ENCODE data around the gene PITPNC1.

PITPNC1 gene

DNA sequence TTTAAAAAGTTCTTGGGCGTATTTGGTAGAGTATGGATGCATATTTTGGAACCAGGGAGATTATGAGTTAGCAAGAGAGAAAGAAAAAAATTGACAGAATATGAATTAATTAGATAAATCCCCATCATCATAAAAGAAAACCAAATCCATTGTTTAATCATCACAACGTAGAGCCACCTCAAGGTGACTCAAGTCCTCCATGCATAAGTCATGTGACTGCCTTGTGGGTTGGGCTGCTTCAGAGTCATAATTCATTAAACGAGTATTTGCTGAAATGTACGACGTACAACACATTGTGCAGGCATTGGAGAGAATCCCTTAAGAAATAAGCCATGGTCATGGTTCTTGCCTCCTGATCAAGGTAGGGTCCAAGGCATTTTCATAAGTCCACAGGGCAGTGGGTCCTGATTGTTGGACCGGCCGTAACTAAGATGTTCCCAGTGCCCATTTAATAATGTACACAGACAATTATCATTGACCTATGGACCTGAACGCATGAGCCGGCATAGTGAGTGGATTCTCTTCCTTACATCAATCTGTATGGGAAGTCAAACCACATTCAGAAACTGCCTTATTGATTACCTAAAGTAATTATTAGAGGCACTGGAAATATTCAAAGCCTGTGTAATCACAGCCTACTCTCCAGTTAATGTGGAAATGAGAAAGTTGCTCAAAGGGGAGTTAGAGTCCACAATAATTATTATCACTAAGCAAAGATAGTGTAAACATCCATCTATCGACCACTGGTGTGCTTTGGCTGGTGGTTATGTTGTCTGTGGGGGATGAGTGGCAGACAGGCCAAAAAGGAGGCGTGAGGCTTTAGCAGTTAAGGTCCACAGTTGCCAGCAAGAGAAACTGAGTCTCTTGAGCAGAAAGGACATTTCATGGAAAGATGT lies 165.4 kb downstream of the PITPNC1 start:
- no peaks in the 10 kb centered on the region for H3K27me3 Mint-ChIP-seq
- no peak overlapping the region for H3K4me3 Mint-ChIP-seq
- H3K4me1 Mint-ChIP-seq: peaks cover 14% of the 10 kb centered on the region
- H3K27ac Mint-ChIP-seq: no peak overlapping the region
- no peak for DNase-seq
- peaks cover 10% of the 10 kb centered on the region for H3K36me3 Mint-ChIP-seq (ENCODE audit: low read depth)
- no peaks in the 10 kb centered on the region for H3K9me3 Mint-ChIP-seq
- peak; percentile 49 for ATAC-seq

DNA sequence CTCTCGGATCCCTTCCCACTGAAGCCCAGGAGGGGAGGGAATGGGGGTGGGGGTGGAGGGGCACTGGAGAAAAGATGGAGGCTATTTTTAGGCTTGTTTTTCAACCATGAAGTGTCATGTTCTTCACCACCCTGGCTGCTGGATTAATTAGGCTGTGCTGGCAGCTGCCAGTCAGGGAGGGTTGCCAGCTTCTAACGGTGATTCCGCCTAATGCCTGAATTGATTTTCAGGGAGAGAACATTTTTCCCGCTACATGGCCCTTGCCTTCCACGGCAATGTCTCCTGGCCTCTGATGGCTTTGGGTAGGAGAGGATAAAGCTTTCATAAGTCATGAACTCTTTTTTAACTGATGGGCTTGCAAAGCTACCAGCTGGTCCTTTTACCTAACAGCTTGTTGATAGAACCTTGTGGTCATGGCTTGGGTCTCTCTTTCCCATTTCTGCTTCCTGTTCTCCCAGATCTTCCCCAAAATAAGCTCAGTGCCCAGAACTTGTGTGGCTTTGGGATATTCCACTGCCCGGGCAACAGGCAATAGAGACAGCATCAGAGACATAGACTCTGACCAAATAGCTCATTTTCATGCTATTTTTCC lies 167.4 kb downstream of the PITPNC1 start:
- H3K9me3 Mint-ChIP-seq: no peaks in the 10 kb centered on the region
- no peaks in the 10 kb centered on the region for H3K27me3 Mint-ChIP-seq
- peaks cover 5% of the 10 kb centered on the region for H3K36me3 Mint-ChIP-seq (ENCODE audit: low read depth)
- H3K4me3 Mint-ChIP-seq: no peak overlapping the region
- DNase-seq: no peak
- no peak for ATAC-seq
- H3K4me1 Mint-ChIP-seq: peaks cover 29% of the 10 kb centered on the region
- H3K27ac Mint-ChIP-seq: no peak overlapping the region

DNA sequence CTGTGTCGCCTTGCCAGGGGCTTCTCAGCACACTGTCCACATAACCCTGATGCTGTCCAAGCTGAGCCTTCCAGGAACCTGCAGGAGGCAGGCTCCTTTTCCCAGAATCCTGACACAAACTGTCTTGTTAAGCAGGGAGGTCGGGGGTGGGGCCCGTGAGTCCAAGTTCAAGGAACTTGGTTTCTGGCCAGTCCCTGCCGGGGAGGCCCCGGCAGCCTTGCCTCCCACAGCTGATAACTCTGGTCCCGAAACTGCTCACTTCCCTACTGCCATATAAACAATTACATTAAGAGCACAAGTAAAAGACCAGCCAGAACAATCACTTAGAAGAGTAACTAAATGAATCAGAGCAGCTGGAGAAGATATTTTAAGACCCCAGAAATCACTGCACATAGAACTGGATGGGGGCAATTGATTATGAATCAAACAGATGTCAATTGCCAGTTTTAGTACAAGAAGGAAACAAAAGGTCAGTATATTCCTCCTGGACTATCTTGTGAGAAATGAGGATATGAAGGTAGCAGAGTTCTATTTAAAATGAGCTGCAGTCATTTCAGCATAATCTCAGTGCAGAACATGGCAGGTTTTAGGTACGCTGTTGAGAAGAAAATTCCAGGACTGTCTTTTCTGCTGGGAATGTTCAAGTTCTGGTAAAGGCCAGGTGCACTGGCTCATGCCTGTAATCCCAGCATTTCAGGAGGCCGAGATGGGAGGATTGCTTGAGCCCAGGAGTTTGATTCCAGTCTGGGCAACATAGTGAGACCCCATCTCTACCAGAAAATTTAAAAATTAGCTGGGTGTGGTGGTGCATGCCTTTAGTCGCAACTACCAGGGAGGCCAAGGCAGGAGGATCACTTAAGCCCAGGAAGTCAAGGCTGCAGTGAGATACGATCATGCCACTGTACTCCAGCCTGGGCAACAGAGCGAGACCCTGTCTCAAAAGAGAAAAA lies 169.8 kb downstream of the PITPNC1 start:
- Mint-ChIP-seq H3K4me3 (no peak overlapping the region), H3K27ac (peak overlapping the region; percentile 36), H3K9me3 (no peaks in the 10 kb centered on the region), H3K27me3 (no peaks in the 10 kb centered on the region), H3K4me1 (peaks cover 30% of the 10 kb centered on the region), H3K36me3 (ENCODE audit: low read depth) (peaks cover 7% of the 10 kb centered on the region)
- no peak for DNase-seq
- ATAC-seq: no peak

- DNase-seq: no peak
- peaks cover 4% of the 10 kb centered on the region for H3K36me3 Mint-ChIP-seq (ENCODE audit: low read depth)
- peaks cover 25% of the 10 kb centered on the region for H3K4me1 Mint-ChIP-seq
- no peaks in the 10 kb centered on the region for H3K9me3 Mint-ChIP-seq
- no peaks in the 10 kb centered on the region for H3K27me3 Mint-ChIP-seq
- H3K27ac Mint-ChIP-seq: no peak overlapping the region
- H3K4me3 Mint-ChIP-seq: no peak overlapping the region
- ATAC-seq: no peak
Observed at GRCh38 chr17:67548693-67549092, 171.6 kb downstream of the PITPNC1 start.

- peaks cover 10% of the 10 kb centered on the region for H3K36me3 Mint-ChIP-seq (ENCODE audit: low read depth)
- ATAC-seq: no peak
- H3K27me3 Mint-ChIP-seq: no peaks in the 10 kb centered on the region
- H3K9me3 Mint-ChIP-seq: no peaks in the 10 kb centered on the region
- peaks cover 25% of the 10 kb centered on the region for H3K4me1 Mint-ChIP-seq
- H3K4me3 Mint-ChIP-seq: no peak overlapping the region
- DNase-seq: no peak
- H3K27ac Mint-ChIP-seq: peak overlapping the region; percentile 22
Observed at GRCh38 chr17:67549820-67550219, 172.7 kb downstream of the PITPNC1 start.

DNA sequence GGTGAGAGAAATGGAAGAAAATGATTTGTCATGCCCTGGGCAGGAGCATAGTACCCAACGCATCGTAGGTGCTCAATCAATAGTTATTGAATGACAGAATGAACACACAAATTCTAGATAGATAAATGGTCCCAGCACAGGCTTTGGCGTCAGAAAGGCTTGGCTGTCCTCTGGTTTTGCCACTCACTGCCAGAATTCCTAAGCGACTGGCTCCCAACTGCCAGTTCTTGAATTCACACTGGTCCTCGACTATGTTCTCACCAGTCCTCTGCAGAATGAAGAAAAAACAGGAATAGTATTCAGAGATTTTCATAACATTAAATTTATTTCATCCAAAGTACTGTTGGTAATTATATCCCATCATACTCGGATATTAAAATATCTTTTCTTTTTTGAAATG lies 177.6 kb downstream of the PITPNC1 start:
- H3K27ac Mint-ChIP-seq: no peak overlapping the region
- H3K4me3 Mint-ChIP-seq: no peak overlapping the region
- DNase-seq (no peak), ATAC-seq (no peak)
- no peaks in the 10 kb centered on the region for H3K9me3 Mint-ChIP-seq
- no peaks in the 10 kb centered on the region for H3K27me3 Mint-ChIP-seq
- peaks cover 32% of the 10 kb centered on the region for H3K36me3 Mint-ChIP-seq (ENCODE audit: low read depth)
- peaks cover 3% of the 10 kb centered on the region for H3K4me1 Mint-ChIP-seq

GRCh38 chr17:67555855-67556254 lies 178.8 kb downstream of the PITPNC1 start:
- Mint-ChIP-seq H3K4me3 (no peak overlapping the region), H3K27me3 (no peaks in the 10 kb centered on the region), H3K9me3 (no peaks in the 10 kb centered on the region), H3K27ac (no peak overlapping the region), H3K36me3 (ENCODE audit: low read depth) (peaks cover 30% of the 10 kb centered on the region), H3K4me1 (no peaks in the 10 kb centered on the region)
- ATAC-seq (no peak), DNase-seq (no peak)

DNA sequence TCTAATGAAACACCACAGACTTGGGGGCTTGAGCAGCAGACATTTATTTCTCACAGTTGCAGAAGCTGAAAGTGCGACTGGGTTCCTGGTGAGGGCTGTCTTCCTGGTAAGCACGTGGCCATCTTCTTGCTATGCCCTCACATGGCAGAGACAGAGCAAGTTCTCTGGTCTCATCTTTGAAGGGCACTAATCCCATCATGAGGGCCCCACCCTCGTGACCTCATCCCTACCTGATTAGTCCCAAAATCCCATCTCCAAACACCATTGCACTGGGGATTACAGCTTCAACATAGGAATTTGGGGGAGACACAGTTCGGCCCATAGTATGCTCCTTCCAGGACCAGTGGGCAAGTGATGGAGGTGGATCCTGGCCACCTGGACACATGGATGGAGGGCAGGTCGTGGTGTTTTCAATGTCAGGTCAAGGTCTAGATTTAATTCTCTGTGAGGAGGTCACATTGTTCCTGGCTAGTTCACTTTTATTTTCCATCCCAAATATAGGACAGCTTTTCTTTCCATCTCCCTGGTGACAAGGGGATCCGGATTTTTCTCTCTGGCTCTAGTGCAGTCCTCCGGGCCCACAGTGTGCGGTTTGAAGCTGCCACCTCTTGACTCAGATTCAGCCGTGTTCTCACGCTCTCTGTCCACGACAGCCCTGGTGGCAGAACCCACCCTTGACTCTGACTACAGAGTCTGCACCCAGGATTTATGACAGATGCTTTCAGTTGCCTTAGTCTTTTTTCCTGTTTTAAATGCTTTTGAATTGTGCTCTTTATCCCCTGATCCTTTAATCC lies 180.2 kb downstream of the PITPNC1 start:
- Mint-ChIP-seq H3K27me3 (no peaks in the 10 kb centered on the region), H3K27ac (no peak overlapping the region), H3K36me3 (ENCODE audit: low read depth) (peaks cover 30% of the 10 kb centered on the region), H3K4me3 (no peak overlapping the region), H3K4me1 (no peaks in the 10 kb centered on the region), H3K9me3 (no peaks in the 10 kb centered on the region)
- no peak for ATAC-seq
- DNase-seq: no peak

DNA sequence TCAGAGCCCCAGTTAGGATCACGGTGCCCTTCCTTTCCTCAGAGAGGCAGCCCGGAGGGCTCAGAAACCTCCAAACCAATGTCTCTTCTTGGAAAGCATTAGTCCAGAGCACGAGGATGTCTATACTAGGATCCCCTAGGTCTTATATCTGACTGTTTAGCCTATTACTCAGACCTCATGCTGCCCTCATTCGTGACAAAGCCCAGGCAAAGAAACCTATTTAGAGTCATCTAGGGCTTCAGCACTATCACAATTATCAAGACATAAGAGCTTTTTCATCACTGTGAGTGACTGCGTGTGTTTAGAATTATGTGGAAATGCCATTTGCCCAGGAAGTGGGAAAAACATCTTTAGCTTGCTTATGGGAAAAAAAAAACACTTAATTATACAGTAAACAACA lies 180.8 kb downstream of the PITPNC1 start:
- Mint-ChIP-seq H3K36me3 (ENCODE audit: low read depth) (peaks cover 33% of the 10 kb centered on the region), H3K9me3 (no peaks in the 10 kb centered on the region), H3K4me1 (no peaks in the 10 kb centered on the region), H3K4me3 (no peak overlapping the region), H3K27ac (no peak overlapping the region), H3K27me3 (no peaks in the 10 kb centered on the region)
- no peak for DNase-seq
- ATAC-seq: no peak

DNA sequence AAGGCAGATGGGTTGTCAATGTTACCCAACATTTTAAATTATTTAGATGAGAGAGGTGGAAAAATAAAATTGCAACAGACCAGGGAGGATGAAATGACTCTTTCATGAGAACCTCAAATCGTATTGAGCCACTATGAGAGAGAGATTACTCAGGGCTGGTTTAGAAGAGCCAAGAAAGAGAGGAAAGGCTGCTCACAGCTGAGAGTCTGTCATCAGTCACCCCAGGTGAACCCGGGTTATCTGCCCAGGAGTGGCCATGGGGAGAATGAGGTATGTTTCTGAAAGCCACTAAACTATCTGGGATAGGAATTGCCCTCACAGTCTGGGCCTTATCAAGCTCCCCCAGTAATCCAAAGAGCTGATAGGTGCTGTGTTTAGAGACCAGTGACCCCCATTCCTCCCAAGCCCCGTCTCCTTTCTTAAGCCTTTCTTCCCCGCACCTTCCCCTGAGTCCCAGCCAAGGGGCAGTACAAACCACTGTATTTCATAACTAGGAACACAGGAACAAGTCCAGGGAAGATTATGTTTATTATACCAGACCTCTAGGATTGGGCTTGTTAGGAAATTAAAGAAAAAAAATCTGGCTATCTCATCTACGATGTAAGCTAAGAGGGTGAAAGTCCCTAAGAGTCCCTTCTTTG lies 181.8 kb downstream of the PITPNC1 start:
- H3K27ac Mint-ChIP-seq: peak overlapping the region; percentile 23
- H3K9me3 Mint-ChIP-seq: no peaks in the 10 kb centered on the region
- no peak for ATAC-seq

DNA sequence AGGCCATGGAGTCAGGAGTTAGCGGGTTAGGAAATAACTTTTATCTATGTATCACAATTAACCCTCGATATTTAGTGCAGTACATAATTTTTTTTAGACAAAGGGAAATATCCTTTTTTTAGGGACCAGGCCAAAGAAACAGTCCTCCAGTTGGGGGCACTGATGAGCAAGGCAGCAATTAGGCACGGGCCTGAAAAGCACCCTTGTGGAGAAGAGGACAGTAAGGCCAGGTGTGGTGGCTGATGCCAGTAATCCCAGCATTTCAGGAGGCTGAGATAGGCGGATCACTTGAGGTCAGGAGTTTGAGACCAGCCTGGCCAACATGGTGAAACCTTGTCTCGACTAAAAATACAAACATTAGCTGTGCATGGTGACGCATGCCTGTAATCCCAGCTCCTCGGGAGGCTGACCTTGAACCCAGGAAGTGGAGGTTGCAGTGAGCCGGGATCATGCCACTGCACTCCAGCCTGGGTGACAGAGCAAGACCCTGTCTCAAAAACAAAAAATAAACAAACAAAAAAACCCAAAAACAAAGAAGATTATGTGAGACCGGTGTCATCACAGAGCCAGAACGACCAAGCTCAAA lies 182.4 kb downstream of the PITPNC1 start:
- ATAC-seq (no peak), DNase-seq (no peak)
- Mint-ChIP-seq H3K36me3 (ENCODE audit: low read depth) (peaks cover 28% of the 10 kb centered on the region), H3K27ac (no peak overlapping the region), H3K4me3 (no peak overlapping the region), H3K4me1 (no peaks in the 10 kb centered on the region), H3K27me3 (no peaks in the 10 kb centered on the region), H3K9me3 (no peaks in the 10 kb centered on the region)

More for the DNA sequence above, 181.8 kb downstream of the PITPNC1 start:
- Mint-ChIP-seq H3K36me3 (ENCODE audit: low read depth) (peaks cover 30% of the 10 kb centered on the region), H3K4me1 (no peaks in the 10 kb centered on the region), H3K4me3 (no peak overlapping the region), H3K27me3 (no peaks in the 10 kb centered on the region)
- no peak for DNase-seq

DNA sequence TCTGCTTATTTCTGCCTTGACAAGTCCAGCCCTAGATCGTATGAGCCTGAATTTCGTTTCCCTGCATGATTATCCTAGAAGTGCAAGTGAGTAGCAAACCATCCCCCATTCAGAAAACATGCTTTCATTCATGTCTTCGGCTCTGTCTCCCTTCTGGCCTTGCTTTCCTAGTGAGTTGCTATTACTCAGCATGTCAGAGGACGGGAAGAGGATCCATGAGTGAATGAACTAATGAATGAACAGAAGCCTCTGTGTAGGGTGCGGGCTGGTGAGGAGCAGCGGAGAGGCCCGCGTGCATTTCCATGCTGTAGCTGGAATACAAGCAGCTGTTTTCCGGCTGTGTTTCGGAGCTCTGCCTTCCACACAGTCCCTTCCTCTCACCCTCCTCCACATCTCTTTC lies 184.9 kb downstream of the PITPNC1 start:
- Mint-ChIP-seq H3K36me3 (ENCODE audit: low read depth) (peaks cover 12% of the 10 kb centered on the region), H3K27ac (no peak overlapping the region), H3K9me3 (no peaks in the 10 kb centered on the region), H3K4me1 (no peaks in the 10 kb centered on the region), H3K27me3 (no peaks in the 10 kb centered on the region), H3K4me3 (no peak overlapping the region)
- ATAC-seq: no peak
- no peak for DNase-seq

GRCh38 chr17:67563692-67564228 lies 186.7 kb downstream of the PITPNC1 start:
- DNase-seq (no peak), ATAC-seq (no peak)
- H3K27ac Mint-ChIP-seq: no peak overlapping the region
- no peaks in the 10 kb centered on the region for H3K9me3 Mint-ChIP-seq
- no peak overlapping the region for H3K4me3 Mint-ChIP-seq
- no peaks in the 10 kb centered on the region for H3K27me3 Mint-ChIP-seq
- H3K36me3 Mint-ChIP-seq (ENCODE audit: low read depth): peaks cover 5% of the 10 kb centered on the region
- H3K4me1 Mint-ChIP-seq: no peaks in the 10 kb centered on the region

Measured in activated naive CD8-positive, alpha-beta T cell treated with anti-CD3 and anti-CD28 coated beads, Interleukin-2, amount 50 U/mL, for 24 hours (primary cell).